ENCODE data around the gene SRR.

Gene SRR

GRCh38 chr17:2295575-2295974, 8.2 kb upstream of the SRR start:
- no peak for TF ChIP-seq CTCF (IDR thresholded peaks at IDR 0.05; ENCODE audit: insufficient read depth, low read depth, low read length, missing control alignments)
- DNase-seq (ENCODE audit: low read depth) = peak; percentile 55
- H3K4me3 ChIP-seq (ENCODE audit: low read length) = no peak overlapping the region

- no peak overlapping the region for H3K4me3 ChIP-seq (ENCODE audit: low read length)
- no peak for TF ChIP-seq CTCF (IDR thresholded peaks at IDR 0.05; ENCODE audit: insufficient read depth, low read depth, low read length, missing control alignments)
- peak; percentile 68 for DNase-seq (ENCODE audit: low read depth)
Observed at GRCh38 chr17:2297023-2297422, 6.7 kb upstream of the SRR start.

DNA sequence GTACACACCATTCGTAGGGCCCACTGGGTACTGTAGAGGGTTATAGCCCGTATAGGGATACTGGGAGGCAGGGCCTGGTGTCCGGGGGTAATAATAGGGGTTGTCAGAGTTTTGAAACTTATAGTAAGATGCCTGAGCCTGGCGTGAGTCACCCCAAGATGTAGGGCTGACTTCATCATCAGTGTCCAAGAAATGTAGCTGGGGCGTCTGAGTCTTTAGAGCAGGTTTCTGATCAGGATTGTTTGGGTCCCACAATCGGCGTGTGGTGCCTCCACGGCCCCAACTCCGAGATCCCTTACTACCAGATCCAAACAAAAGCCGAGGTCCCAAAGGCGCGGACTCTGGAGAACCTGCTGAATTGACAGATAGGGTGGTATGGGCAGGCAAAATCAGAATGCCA, 4.6 kb upstream of the SRR start:
- no peak for DNase-seq (ENCODE audit: low read depth)
- TF ChIP-seq CTCF (IDR thresholded peaks at IDR 0.05; ENCODE audit: insufficient read depth, low read depth, low read length, missing control alignments) = no peak
- no peak overlapping the region for H3K4me3 ChIP-seq (ENCODE audit: low read length)

DNA sequence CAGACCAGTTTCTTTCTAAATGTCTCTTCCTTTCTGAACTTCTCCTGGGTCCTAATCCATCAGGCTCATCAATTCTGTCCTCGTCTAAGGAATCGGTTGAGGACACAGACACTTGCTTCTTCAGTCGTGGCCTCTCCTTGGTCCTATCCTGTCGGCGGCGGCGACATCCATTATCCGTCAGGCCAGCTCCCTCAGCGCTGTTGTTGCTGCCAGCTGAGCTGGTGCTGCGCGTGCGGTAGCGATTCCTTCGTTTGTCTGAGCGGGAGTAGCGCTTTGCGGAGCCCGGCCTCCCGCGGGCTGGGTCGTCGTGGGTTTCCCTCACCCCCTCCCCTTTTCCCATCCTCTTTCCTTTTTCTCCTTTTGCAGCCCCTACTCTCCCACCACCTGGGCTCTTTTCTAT, 4.0 kb upstream of the SRR start:
- no peak for TF ChIP-seq CTCF (IDR thresholded peaks at IDR 0.05; ENCODE audit: insufficient read depth, low read depth, low read length, missing control alignments)
- no peak overlapping the region for H3K4me3 ChIP-seq (ENCODE audit: low read length)
- no peak for DNase-seq (ENCODE audit: low read depth)

DNA sequence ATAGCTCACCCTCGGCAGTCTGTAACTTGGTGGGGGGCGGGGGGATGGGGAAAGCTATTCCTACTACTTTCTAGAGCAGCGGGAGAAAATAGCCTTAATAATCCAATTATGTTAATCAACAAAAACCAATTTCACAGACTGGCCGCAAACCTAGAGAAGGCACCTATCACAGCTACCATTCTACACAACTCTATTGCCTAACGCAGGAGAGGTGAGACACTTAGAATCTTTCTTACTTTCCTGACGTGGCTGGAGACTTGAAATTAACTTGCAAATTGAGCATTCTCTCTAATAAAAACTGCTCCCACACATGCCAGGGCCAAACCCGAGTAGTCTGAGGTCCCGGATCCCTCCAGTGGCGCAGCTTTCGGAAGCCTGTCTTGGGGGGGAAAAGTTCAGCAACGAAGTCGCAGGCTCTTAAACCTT, 959 bp upstream of the SRR start:
- peak; percentile 24 for DNase-seq (ENCODE audit: low read depth)
- H3K4me3 ChIP-seq (ENCODE audit: low read length) = peak overlapping the region; percentile 85
- TF ChIP-seq CTCF (IDR thresholded peaks at IDR 0.05; ENCODE audit: insufficient read depth, low read depth, low read length, missing control alignments) = no peak

DNA sequence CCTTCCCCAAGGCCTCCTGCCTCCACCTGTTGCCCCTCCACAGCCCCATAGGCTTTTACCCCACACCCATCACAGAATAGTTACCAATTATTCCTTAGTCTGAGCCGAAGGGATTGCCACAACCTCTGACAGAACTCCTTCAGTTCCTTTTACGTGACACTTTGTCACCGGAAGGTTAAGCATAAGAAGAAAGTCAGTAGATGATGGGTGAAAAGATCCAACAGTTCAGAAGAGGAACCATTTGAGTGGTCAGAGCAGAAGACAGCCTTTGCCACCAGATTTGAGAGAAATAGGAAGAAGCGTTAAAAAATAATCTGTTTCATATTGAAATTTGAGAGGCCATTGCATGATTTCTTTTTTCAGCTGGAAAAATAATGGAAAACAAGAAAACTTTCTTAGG, 1.2 kb downstream of the SRR start:
- DNase-seq (ENCODE audit: low read depth) = no peak
- no peak for TF ChIP-seq CTCF (IDR thresholded peaks at IDR 0.05; ENCODE audit: insufficient read depth, low read depth, low read length, missing control alignments)
- H3K4me3 ChIP-seq (ENCODE audit: low read length) = no peak overlapping the region

DNA sequence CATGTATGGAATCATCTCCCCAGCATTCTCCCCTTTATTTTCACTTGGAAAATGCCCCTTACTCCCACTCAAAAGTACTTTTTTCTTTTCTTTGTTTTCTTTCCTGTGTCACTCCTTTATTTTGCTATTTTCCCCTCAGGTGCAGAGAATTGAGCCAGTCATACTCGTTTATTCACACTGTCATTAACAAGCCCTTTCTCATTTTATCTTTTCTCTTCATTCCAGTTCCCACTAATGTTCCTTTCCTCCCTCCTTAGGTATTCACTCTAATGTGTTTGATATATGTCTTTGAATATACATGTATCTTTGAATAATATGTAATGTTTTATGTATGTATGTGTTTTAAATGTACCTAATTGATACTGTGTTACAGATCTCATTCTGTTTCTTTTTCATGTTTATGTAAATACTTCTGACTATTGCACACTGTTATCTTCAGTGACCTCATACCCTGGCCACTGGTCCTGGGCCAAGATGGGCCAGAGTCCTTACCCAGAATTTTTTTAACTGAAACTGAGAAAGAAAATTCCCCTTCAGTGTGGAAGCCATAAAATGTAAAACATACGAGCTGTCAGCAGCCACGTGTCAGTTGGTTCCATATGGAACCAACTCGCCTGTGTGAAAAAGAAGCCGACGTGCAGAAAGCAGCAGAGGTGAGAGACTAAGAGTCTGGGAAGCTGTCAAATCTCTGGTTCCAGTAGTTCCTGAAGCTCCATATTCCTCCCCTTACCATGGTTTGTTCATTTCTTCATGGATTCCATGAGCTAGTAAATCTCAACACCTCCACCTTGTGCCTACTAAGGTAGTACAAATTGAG, 5.8 kb downstream of the SRR start:
- DNase-seq (ENCODE audit: low read depth) = no peak
- TF ChIP-seq CTCF (IDR thresholded peaks at IDR 0.05; ENCODE audit: insufficient read depth, low read depth, low read length, missing control alignments) = no peak
- H3K4me3 ChIP-seq (ENCODE audit: low read length) = no peak overlapping the region
